Measurements from ENCODE around the gene CSF3.
A peak's percentile ranks its signal among the peaks of the same experiment; 100 is the strongest.

GRCh38 chr17:40035162-40035559 lies 19.9 kb downstream of the CSF3 start:
- TF ChIP-seq EZH2 (IDR thresholded peaks at IDR 0.05; ENCODE audit: low read length, missing control alignments): no peak
- peak; percentile 60 to 86 for TF ChIP-seq CTCF (conservative IDR thresholded peaks at IDR 0.05 in 1 of 2, IDR thresholded peaks at IDR 0.05 in 1 of 2; ENCODE audit: low read depth in 1 of 2, low read length in 2 of 2)
